PC-3 (cell line): Measurements from ENCODE around the gene RPS3. TPM values are rescaled to one million over a fixed set of nuclear protein-coding genes. Genes with fewer than 3 reads are reported as not detected.

Experiments
- ATAC-seq: fragments of 200-7000 bp; cut with Tn5 transposase; 2 replicates; pipeline ENCODE4 v1.9.1; 2020; ENCODE audit warnings: mild to moderate bottlenecking, moderate library complexity
- BruUV-seq: library from RNA; stranded (reverse); fragments of 400-500 nt; replicated peaks from 2 replicates; lab custom pipeline; 2021; lab: Mats Ljungman, UMichigan
- CTCF ChIA-PET: fragments of 300-600 bp; sonication (Branson Sonifier 250); formaldehyde crosslinking; loops from one replicate; lab custom pipeline; 2022; ENCODE audit warnings: antibody characterized with exemption; lab: Charles Lee
- POLR2A ChIA-PET: fragments of 300-600 bp; sonication (Branson Sonifier 250); formaldehyde crosslinking; loops from one replicate; lab custom pipeline; 2022; ENCODE audit warnings: antibody characterized with exemption; ENCODE audit not compliant: unreplicated experiment; lab: Charles Lee
- DNase-seq: peaks from one replicate; pipeline ENCODE4 v3.0.0-alpha.2; 2015
- H2AFZ ChIP-seq: fragments of 300-600 bp; sonication (generic); 2 replicates; pipeline ENCODE4 v1.6.0; 2016; ENCODE audit warnings: antibody characterized with exemption, low read length
- H3F3A ChIP-seq: fragments of 300-600 bp; sonication (generic); one replicate; pipeline ENCODE4 v1.6.0; 2017; ENCODE audit warnings: antibody characterized with exemption, low read length, control low read depth, mild to moderate bottlenecking; ENCODE audit not compliant: unreplicated experiment
- H3K27ac ChIP-seq: fragments of 300-600 bp; sonication (generic); 2 replicates; pipeline ENCODE4 v1.5.1; 2016; ENCODE audit warnings: mild to moderate bottlenecking, low read length
- H3K27me3 ChIP-seq: fragments of 300-600 bp; sonication (generic); 2 replicates; pipeline ENCODE4 v1.6.1; 2016; ENCODE audit warnings: low read length, mixed read lengths
- H3K36me3 ChIP-seq: fragments of 300-600 bp; sonication (generic); 2 replicates; pipeline ENCODE4 v1.6.1; 2016; ENCODE audit warnings: low read depth, mixed run types, low read length, mixed read lengths
- H3K4me1 ChIP-seq: fragments of 300-600 bp; sonication (generic); 2 replicates; pipeline ENCODE4 v1.5.1; 2016; ENCODE audit warnings: low read length; ENCODE audit not compliant: insufficient read depth
- H3K4me2 ChIP-seq: fragments of 300-600 bp; sonication (generic); 2 replicates; pipeline ENCODE4 v1.6.0; 2016; ENCODE audit warnings: low read length
- H3K4me3 ChIP-seq: fragments of 300-600 bp; sonication (generic); 2 replicates; pipeline ENCODE4 v1.5.1; 2016; ENCODE audit warnings: mild to moderate bottlenecking, low read length, mixed read lengths
- H3K79me2 ChIP-seq: fragments of 300-600 bp; sonication (generic); 2 replicates; pipeline ENCODE4 v1.6.1; 2017; ENCODE audit warnings: low read length, mixed read lengths
- H3K9ac ChIP-seq: fragments of 300-600 bp; sonication (generic); 2 replicates; pipeline ENCODE4 v1.6.0; 2016; ENCODE audit warnings: mild to moderate bottlenecking, low read length
- H3K9me2 ChIP-seq: fragments of 300-600 bp; sonication (generic); replicated peaks from 2 replicates; pipeline ENCODE4 v1.6.1; 2016; ENCODE audit warnings: mixed run types, low read length, mixed read lengths
- H3K9me3 ChIP-seq: fragments of 300-600 bp; sonication (generic); 2 replicates; pipeline ENCODE4 v1.6.1; 2016; ENCODE audit warnings: low read length, mixed read lengths
- H4K20me1 ChIP-seq: fragments of 300-600 bp; sonication (generic); 2 replicates; pipeline ENCODE4 v1.6.1; 2016; ENCODE audit warnings: low read length, mixed read lengths
- CTCF ChIP-seq: fragments of 300-600 bp; sonication (generic); conservative IDR thresholded peaks from 2 replicates; pipeline ENCODE4 v1.5.1; 2017; ENCODE audit warnings: antibody characterized with exemption, low read depth, mild to moderate bottlenecking, low read length
- EZH2 ChIP-seq: fragments of 300-600 bp; sonication (generic); IDR thresholded peaks from one replicate; pipeline ENCODE4 v1.6.1; 2017; ENCODE audit warnings: antibody characterized with exemption, mild to moderate bottlenecking, low read length; ENCODE audit not compliant: unreplicated experiment
- EZH2phosphoT487 ChIP-seq: fragments of 300-600 bp; sonication (generic); IDR thresholded peaks from 2 replicates; pipeline ENCODE4 v1.6.1; 2018; ENCODE audit warnings: mild to moderate bottlenecking, antibody characterized with exemption, low read length, borderline replicate concordance
- intact Hi-C: fragments of 100-400 bp; cut with micrococcal nuclease; formaldehyde crosslinking; loops from 2 replicates; pipeline ENCODE4 v1.9.0; 2023
- total RNA-seq: library from RNA; depleted of rRNA; stranded (reverse); fragments of >200 nt; gene quantifications from 2 replicates; pipeline ENCODE4 v1.2.3, GENCODE V29; 2014

Gene RPS3
- total RNA-seq, 1 experiment from 2014 or later = 2,018 TPM

- Histone ChIP-seq H3K36me3 (peaks cover 72% of the 10 kb centered on the region), H3F3A (peaks cover 32% of the 10 kb centered on the region), H3K4me2 (peak overlapping the region; percentile 89), H3K79me2 (peaks cover 80% of the 10 kb centered on the region), H3K9ac (no peak overlapping the region), H3K4me1 (peaks cover 54% of the 10 kb centered on the region), H3K9me3 (no peaks in the 10 kb centered on the region), H3K27ac (no peak overlapping the region), H3K27me3 (no peaks in the 10 kb centered on the region), H3K9me2 (no peaks in the 10 kb centered on the region), H2AFZ (no peak overlapping the region), H3K4me3 (peak overlapping the region; percentile 90), H4K20me1 (peaks cover 74% of the 10 kb centered on the region)
- no TSS peak for BruUV-seq
- ATAC-seq (no peak), DNase-seq (no peak)
- intact Hi-C loops = no loop called here
- TF ChIP-seq CTCF (peak; percentile 32; the same call in 1 of the 2 replicates), EZH2 (no peak)
- POLR2A ChIA-PET = no interaction called here
- CTCF ChIA-PET = no interaction called here
These were observed 2.9 kb downstream of the RPS3 start for GRCh38 chr11:75402002-75402773.

- H2AFZ ChIP-seq = no peak overlapping the region
- CTCF ChIA-PET = no interaction called here
- POLR2A ChIA-PET = no interaction called here
- peaks cover 80% of the 10 kb centered on the region for H4K20me1 ChIP-seq
- DNase-seq (no peak), ATAC-seq (no peak)
- H3K9ac ChIP-seq = no peak overlapping the region
- H3F3A ChIP-seq = peaks cover 32% of the 10 kb centered on the region
- no TSS peak for BruUV-seq
- no peaks in the 10 kb centered on the region for H3K9me2 ChIP-seq
- 0 out of 2 replicates have a peak overlapping the region, but pooled peaks have one; percentile 2 for H3K27ac ChIP-seq
- no peak for TF ChIP-seq EZH2phosphoT487
- TF ChIP-seq EZH2 = no peak
- TF ChIP-seq CTCF = no peak
- intact Hi-C loops = no loop called here
- peak overlapping the region; percentile 89 for H3K4me2 ChIP-seq
- H3K9me3 ChIP-seq = no peaks in the 10 kb centered on the region
- H3K79me2 ChIP-seq = peaks cover 84% of the 10 kb centered on the region
- H3K27me3 ChIP-seq = no peaks in the 10 kb centered on the region
- peaks cover 54% of the 10 kb centered on the region for H3K4me1 ChIP-seq
- H3K4me3 ChIP-seq = peak overlapping the region; percentile 90
- peaks cover 77% of the 10 kb centered on the region for H3K36me3 ChIP-seq
These were observed 3.7 kb downstream of the RPS3 start for GRCh38 chr11:75403037-75403436.
